HepG2 (cell line): Measurements from ENCODE around the gene PRKRIP1. TPM values are rescaled to one million over a fixed set of nuclear protein-coding genes. Genes with fewer than 3 reads are reported as not detected.

Experiments used
- ARNT2 ChIP-seq: sonication (generic); formaldehyde crosslinking; IDR thresholded peaks from 2 replicates; pipeline ENCODE4 v1.8.0; 2022; ENCODE audit warnings: mild to moderate bottlenecking, low read depth, missing genetic modification reagents, moderate library complexity
- BHLHE40 ChIP-seq: IDR thresholded peaks from 2 replicates; pipeline ENCODE4 v1.6.1; 2011; ENCODE audit warnings: low read length, improper control_type of control experiment
- FUBP1 ChIP-seq: sonication (generic); formaldehyde crosslinking; IDR thresholded peaks from 2 replicates; pipeline ENCODE4 v1.5.1; 2020; ENCODE audit warnings: missing genetic modification reagents, mild to moderate bottlenecking, borderline replicate concordance
- GATA4 ChIP-seq: sonication (generic); IDR thresholded peaks from 2 replicates; pipeline ENCODE4 v1.6.1; 2016; ENCODE audit warnings: antibody characterized with exemption, low read depth, borderline replicate concordance
- HDAC2 ChIP-seq: sonication (generic); formaldehyde crosslinking; IDR thresholded peaks from 2 replicates; pipeline ENCODE4 v1.4.0; 2020; ENCODE audit warnings: missing genetic modification reagents
- HNF4A ChIP-seq: sonication (generic); formaldehyde crosslinking; IDR thresholded peaks from 2 replicates; pipeline ENCODE4 v1.4.0; 2020; ENCODE audit warnings: missing genetic modification reagents
- HOXA3 ChIP-seq: sonication (generic); formaldehyde crosslinking; IDR thresholded peaks from 2 replicates; pipeline ENCODE4 v1.5.0; 2020; ENCODE audit warnings: missing genetic modification reagents
- HOXD1 ChIP-seq: sonication (generic); formaldehyde crosslinking; IDR thresholded peaks from 2 replicates; pipeline ENCODE4 v1.5.0; 2020; ENCODE audit warnings: missing genetic modification reagents
- POLR2A ChIP-seq, 2 experiments: IDR thresholded peaks; 2 replicates each; pipeline ENCODE4 v1.6.1; 2011; ENCODE audit warnings: low read depth in 2 of 2, low read length in 2 of 2, mild to moderate bottlenecking in 1 of 2, moderate library complexity in 1 of 2; ENCODE audit not compliant: insufficient read depth in 1 of 2
- POLR2G ChIP-seq: fragments of 200-400 bp; formaldehyde crosslinking; IDR thresholded peaks from 2 replicates; pipeline ENCODE4 v1.6.1; 2018; ENCODE audit warnings: mild to moderate bottlenecking, low read depth, low read length, moderate library complexity
- RAD21 ChIP-seq: fragments of 450-650 bp; formaldehyde crosslinking; IDR thresholded peaks from 2 replicates; pipeline ENCODE4 v1.5.0; 2020; ENCODE audit warnings: mild to moderate bottlenecking
- THAP11 ChIP-seq: IDR thresholded peaks from 2 replicates; pipeline ENCODE4 v1.6.1; 2016; ENCODE audit warnings: missing biosample characterization, missing genetic modification reagents
- ZBTB7A ChIP-seq: sonication (generic); formaldehyde crosslinking; IDR thresholded peaks from 2 replicates; pipeline ENCODE4 v1.8.0; 2022; ENCODE audit warnings: mild to moderate bottlenecking, missing genetic modification reagents
- ZFAT ChIP-seq: sonication (generic); formaldehyde crosslinking; conservative IDR thresholded peaks from 2 replicates; pipeline ENCODE4 v1.8.1; 2023; ENCODE audit warnings: missing genetic modification reagents, inconsistent platforms
- ZNF160 ChIP-seq: sonication (generic); formaldehyde crosslinking; IDR thresholded peaks from 2 replicates; pipeline ENCODE4 v1.8.0; 2022; ENCODE audit warnings: mild to moderate bottlenecking, inconsistent platforms, missing genetic modification reagents
- ZNF230 ChIP-seq: sonication (generic); formaldehyde crosslinking; IDR thresholded peaks from 2 replicates; pipeline ENCODE4 v1.4.0; 2020; ENCODE audit warnings: mild to moderate bottlenecking, missing genetic modification reagents
- ZNF264 ChIP-seq: sonication (generic); formaldehyde crosslinking; IDR thresholded peaks from 2 replicates; pipeline ENCODE4 v1.4.0; 2020; ENCODE audit warnings: missing genetic modification reagents
- ZNF549 ChIP-seq: sonication (generic); formaldehyde crosslinking; IDR thresholded peaks from 2 replicates; pipeline ENCODE4 v1.5.0; 2020; ENCODE audit warnings: missing genetic modification reagents
- ZNF713 ChIP-seq: sonication (generic); formaldehyde crosslinking; IDR thresholded peaks from 2 replicates; pipeline ENCODE4 v1.4.0; 2020; ENCODE audit warnings: mild to moderate bottlenecking, missing genetic modification reagents
- ZSCAN5A ChIP-seq: sonication (generic); formaldehyde crosslinking; IDR thresholded peaks from 2 replicates; pipeline ENCODE4 v1.8.0; 2022; ENCODE audit warnings: mild to moderate bottlenecking, missing genetic modification reagents, borderline replicate concordance
- polyA plus RNA-seq, 8 experiments: library from polyadenylated mRNA; depleted of rRNA in 3 of 8; stranded (reverse) in 7 of 8; unstranded in 1 of 8; fragments of >200 nt; fragmentation: Illumina TruSeq in 4 of 8; extraction: Trizol in 4 of 8; gene quantifications; 2 replicates each; pipeline versions ENCODE4 v1.2.1 to v1.2.3, GENCODE V29; 2011 to 2016; ENCODE audit warnings: low read depth in 4 of 8, missing spikeins in 1 of 8, mixed read lengths in 1 of 8; ENCODE audit not compliant: insufficient read depth in 1 of 8
- total RNA-seq, 5 experiments: library from RNA; depleted of rRNA; stranded (reverse); fragments of >200 nt; fragmentation: Illumina TruSeq; extraction: Trizol; gene quantifications; 2 replicates each; pipeline ENCODE4 v1.2.3, GENCODE V29; 2016; ENCODE audit warnings: low read depth in 1 of 5
- TF ChIP-seq, protein P1 (sequence below): sonication (generic); formaldehyde crosslinking; IDR thresholded peaks from 2 replicates; pipeline ENCODE4 v1.4.0; 2020; ENCODE audit warnings: missing genetic modification reagents, borderline replicate concordance

PRKRIP1 gene
- total and polyA plus RNA-seq, 2 of the 13 experiments (the other 11 are each of a cell fraction or from before 2014, with no cell fraction given), result 13.2 to 16.8 TPM

- TF ChIP-seq FUBP1 (no peak), HOXA3 (peak; percentile 78), THAP11 (CRISPR knock-in tag) (0 out of 2 replicates have a peak, but pooled peaks have one; percentile 46), ARNT2 (CRISPR knock-in tag) (peak; percentile 44; the same call in 1 of the 2 replicates), ZSCAN5A (CRISPR knock-in tag) (no peak), ZNF713 (CRISPR knock-in tag) (no peak), HDAC2 (CRISPR knock-in tag) (peak; percentile 52; the same call in 1 of the 2 replicates), HNF4A (CRISPR knock-in tag) (peak; percentile 13; the same call in 1 of the 2 replicates), ZNF549 (CRISPR knock-in tag) (no peak), RAD21 (CRISPR knock-in tag) (peak; percentile 24; the same call in 1 of the 2 replicates), ZNF264 (CRISPR knock-in tag) (0 out of 2 replicates have a peak, but pooled peaks have one; percentile 21), HOXD1 (CRISPR knock-in tag) (0 out of 2 replicates have a peak, but pooled peaks have one; percentile 36), GATA4 (no peak), POLR2A (IDR thresholded peaks at IDR 0.05; ENCODE audit: insufficient read depth in 1 of 2, low read depth in 2 of 2, low read length in 2 of 2) (peak in 1 of 2 experiments; percentile 57; a peak in 3 of 4 replicates), ZNF160 (CRISPR knock-in tag) (no peak), ZFAT (no peak), POLR2G (peak; percentile 66), BHLHE40 (peak; percentile 30; the same call in 1 of the 2 replicates), ZBTB7A (0 out of 2 replicates have a peak, but pooled peaks have one; percentile 40), ZNF230 (CRISPR knock-in tag) (0 out of 2 replicates have a peak, but pooled peaks have one; percentile 41)
- TF ChIP-seq, protein P1, sequence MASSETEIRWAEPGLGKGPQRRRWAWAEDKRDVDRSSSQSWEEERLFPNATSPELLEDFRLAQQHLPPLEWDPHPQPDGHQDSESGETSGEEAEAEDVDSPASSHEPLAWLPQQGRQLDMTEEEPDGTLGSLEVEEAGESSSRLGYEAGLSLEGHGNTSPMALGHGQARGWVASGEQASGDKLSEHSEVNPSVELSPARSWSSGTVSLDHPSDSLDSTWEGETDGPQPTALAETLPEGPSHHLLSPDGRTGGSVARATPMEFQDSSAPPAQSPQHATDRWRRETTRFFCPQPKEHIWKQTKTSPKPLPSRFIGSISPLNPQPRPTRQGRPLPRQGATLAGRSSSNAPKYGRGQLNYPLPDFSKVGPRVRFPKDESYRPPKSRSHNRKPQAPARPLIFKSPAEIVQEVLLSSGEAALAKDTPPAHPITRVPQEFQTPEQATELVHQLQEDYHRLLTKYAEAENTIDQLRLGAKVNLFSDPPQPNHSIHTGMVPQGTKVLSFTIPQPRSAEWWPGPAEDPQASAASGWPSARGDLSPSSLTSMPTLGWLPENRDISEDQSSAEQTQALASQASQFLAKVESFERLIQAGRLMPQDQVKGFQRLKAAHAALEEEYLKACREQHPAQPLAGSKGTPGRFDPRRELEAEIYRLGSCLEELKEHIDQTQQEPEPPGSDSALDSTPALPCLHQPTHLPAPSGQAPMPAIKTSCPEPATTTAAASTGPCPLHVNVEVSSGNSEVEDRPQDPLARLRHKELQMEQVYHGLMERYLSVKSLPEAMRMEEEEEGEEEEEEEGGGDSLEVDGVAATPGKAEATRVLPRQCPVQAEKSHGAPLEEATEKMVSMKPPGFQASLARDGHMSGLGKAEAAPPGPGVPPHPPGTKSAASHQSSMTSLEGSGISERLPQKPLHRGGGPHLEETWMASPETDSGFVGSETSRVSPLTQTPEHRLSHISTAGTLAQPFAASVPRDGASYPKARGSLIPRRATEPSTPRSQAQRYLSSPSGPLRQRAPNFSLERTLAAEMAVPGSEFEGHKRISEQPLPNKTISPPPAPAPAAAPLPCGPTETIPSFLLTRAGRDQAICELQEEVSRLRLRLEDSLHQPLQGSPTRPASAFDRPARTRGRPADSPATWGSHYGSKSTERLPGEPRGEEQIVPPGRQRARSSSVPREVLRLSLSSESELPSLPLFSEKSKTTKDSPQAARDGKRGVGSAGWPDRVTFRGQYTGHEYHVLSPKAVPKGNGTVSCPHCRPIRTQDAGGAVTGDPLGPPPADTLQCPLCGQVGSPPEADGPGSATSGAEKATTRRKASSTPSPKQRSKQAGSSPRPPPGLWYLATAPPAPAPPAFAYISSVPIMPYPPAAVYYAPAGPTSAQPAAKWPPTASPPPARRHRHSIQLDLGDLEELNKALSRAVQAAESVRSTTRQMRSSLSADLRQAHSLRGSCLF (CRISPR knock-in tag), result no peak
Measured at GRCh38 chr7:102451371-102452054, 55.4 kb downstream of the PRKRIP1 start (continued).
